Tibial artery (tissue), 4 donors: Measurements from ENCODE around the gene EPHB3.

Source experiments
- DNase-seq, 2 donors: peaks; one replicate each; pipeline ENCODE4 v3.0.0-alpha.2; 2019
- H3K27ac ChIP-seq, 2 donors: fragments of 200-600 bp; sonication (generic) in 1 of 2; 1 replicate in 1 of 2; 2 replicates in 1 of 2; pipeline ENCODE4 v1.5.1; 2018 to 2019; ENCODE audit warnings: mild to moderate bottlenecking in 1 of 2
- H3K27me3 ChIP-seq, 2 donors: fragments of 200-600 bp; sonication (generic) in 1 of 2; one replicate each; pipeline versions ENCODE4 v1.5.1 to v1.6.0; 2016 to 2019
- H3K36me3 ChIP-seq, 3 donors: fragments of 200-600 bp; sonication (generic) in 2 of 3; one replicate each; pipeline ENCODE4 v1.5.1; 2016 to 2019; ENCODE audit warnings: mild to moderate bottlenecking in 2 of 3
- H3K4me1 ChIP-seq, 4 donors: fragments of 200-600 bp; sonication (generic) in 2 of 4; 1 replicate in 3 of 4; 2 replicates in 1 of 4; pipeline ENCODE4 v1.5.1; 2016 to 2019
- H3K4me3 ChIP-seq, 2 donors: fragments of 200-600 bp; sonication (generic) in 1 of 2; 1 replicate in 1 of 2; 2 replicates in 1 of 2; pipeline ENCODE4 v1.5.1; 2018 to 2019; ENCODE audit warnings: mild to moderate bottlenecking in 2 of 2
- H3K9me3 ChIP-seq, 3 donors: fragments of 200-600 bp; sonication (generic) in 1 of 3; one replicate each; pipeline ENCODE4 v1.5.1; 2016 to 2019
- intact Hi-C: fragments of 100-400 bp; cut with DNase I; formaldehyde crosslinking; loops from one replicate; pipeline ENCODE4 v1.15.0; 2023; ENCODE audit warnings: low total_unique reads
- TF ChIP-seq, protein P1 (sequence below), 2 experiments: fragments of 200-600 bp in 1 of 2; fragments of 450-650 bp in 1 of 2; IDR thresholded peaks; one replicate each; pipeline ENCODE4 v1.5.1; 2017 to 2019; ENCODE audit warnings: antibody characterized with exemption in 2 of 2, mild to moderate bottlenecking in 1 of 2, moderate library complexity in 1 of 2

Gene EPHB3

DNA sequence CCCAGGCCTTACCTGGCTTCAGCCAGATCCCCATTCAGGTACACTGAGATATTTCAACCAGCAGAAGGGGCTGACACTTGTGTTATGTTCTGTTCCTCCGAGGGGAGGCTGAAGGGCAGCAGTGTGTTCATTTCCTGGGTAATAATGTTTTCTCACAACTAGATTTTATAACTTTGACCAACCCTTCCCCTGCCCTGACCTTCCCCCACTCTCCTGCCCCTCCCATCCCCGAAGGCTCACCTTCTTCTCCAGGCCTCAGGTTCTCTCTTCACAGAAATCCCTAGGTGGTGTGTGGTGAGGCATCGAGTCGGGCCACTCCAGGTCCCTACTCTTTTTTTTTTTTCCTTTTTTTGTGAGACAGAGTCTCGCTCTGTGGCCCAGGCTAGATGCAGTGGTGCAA, 34.6 kb downstream of the EPHB3 start:
- Histone ChIP-seq H3K9me3 (no peaks in the 10 kb centered on the region), H3K27ac (no peak overlapping the region), H3K4me1 (peaks cover 0 to 43% (median 0%) of the 10 kb centered on the region in 4 donors), H3K36me3 (no peaks in the 10 kb centered on the region), H3K4me3 (no peak overlapping the region), H3K27me3 (peaks cover 0 to 3% of the 10 kb centered on the region in 2 donors)
- no peak for DNase-seq
- TF ChIP-seq, protein P1, sequence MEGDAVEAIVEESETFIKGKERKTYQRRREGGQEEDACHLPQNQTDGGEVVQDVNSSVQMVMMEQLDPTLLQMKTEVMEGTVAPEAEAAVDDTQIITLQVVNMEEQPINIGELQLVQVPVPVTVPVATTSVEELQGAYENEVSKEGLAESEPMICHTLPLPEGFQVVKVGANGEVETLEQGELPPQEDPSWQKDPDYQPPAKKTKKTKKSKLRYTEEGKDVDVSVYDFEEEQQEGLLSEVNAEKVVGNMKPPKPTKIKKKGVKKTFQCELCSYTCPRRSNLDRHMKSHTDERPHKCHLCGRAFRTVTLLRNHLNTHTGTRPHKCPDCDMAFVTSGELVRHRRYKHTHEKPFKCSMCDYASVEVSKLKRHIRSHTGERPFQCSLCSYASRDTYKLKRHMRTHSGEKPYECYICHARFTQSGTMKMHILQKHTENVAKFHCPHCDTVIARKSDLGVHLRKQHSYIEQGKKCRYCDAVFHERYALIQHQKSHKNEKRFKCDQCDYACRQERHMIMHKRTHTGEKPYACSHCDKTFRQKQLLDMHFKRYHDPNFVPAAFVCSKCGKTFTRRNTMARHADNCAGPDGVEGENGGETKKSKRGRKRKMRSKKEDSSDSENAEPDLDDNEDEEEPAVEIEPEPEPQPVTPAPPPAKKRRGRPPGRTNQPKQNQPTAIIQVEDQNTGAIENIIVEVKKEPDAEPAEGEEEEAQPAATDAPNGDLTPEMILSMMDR (IDR thresholded peaks at IDR 0.05): no peak
- intact Hi-C loops: no loop called here

DNA sequence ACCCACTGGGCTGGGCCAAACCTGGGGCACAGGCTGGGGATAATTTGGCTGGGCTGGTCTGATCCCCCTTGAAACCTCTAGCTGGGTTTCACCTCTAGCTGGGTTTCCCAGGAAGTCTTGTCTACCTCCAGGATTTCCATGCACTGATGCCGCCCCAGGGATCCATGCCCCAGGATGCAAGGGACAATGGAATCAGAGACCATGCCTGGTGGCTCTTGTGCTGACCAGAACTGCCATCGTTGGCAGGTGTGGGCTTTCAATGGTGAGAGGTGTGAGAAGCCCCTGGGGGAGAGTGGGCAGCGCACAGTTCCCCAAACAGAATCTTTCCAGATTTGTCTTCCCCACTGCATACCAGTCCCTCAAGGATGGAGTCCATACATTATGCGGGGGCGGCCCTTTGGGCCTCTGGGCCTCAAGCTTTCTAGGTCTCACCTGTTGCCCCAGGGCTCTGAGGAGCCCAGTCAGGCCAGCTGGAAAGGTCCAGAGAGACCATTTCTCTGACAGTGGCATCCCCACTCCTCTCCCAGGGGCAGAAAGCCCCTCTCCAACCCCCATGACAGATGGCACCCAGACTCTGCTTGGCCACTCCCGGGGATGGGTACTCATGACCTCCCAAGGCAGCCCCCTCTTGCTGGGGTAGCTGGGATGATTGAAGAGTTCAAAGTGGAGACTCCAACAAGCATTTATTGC, 35.4 kb downstream of the EPHB3 start:
- H3K27ac ChIP-seq: no peak overlapping the region

DNA sequence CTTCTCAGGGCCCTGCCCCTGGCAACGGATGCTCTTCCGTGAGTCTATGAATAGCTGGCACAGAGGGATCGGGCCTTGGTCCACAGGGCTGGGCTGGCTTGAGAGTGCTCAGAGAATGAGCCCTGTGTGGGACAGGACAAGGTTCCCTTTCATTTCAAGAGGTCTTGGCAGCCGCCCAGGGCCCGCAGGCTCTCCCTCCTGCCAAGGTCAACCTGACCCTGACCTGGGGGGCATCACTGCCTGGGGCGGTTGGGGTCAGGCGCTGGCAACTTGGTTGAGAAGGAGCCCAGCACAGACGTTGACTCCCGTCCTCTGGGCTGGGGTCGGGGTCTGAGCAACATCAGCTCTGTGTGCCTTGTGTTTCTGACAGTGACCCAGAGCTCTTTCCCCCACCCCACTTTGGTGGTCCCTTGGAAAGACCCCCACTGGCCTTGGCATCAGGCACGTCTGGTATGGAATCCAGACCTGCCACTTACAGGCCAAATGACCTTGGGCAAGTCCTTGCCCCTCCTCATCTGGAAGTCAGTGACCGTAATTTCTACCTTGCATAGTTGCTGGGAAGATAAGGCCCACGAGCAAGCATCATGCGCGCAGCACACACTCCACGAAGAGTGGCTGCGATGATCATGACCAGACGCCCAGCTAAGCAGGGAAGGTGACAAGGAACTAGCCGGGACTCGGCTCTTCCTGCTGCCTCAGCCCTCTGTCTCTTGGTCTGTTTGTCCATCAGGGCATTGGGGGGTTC, 36.4 kb downstream of the EPHB3 start:
- no peak for DNase-seq
- TF ChIP-seq, protein P1 (IDR thresholded peaks at IDR 0.05): no peak

More for the DNA sequence above, 35.4 kb downstream of the EPHB3 start:
- TF ChIP-seq, protein P1 (IDR thresholded peaks at IDR 0.05): no peak
- peaks cover 0 to 11% of the 10 kb centered on the region in 2 donors for H3K27me3 ChIP-seq
- H3K4me3 ChIP-seq: no peak overlapping the region
- H3K9me3 ChIP-seq: no peaks in the 10 kb centered on the region
- H3K4me1 ChIP-seq: peaks cover 0 to 47% (median 4%) of the 10 kb centered on the region in 4 donors
- intact Hi-C loops: no loop called here
- no peak for DNase-seq
- H3K36me3 ChIP-seq: no peaks in the 10 kb centered on the region

DNA sequence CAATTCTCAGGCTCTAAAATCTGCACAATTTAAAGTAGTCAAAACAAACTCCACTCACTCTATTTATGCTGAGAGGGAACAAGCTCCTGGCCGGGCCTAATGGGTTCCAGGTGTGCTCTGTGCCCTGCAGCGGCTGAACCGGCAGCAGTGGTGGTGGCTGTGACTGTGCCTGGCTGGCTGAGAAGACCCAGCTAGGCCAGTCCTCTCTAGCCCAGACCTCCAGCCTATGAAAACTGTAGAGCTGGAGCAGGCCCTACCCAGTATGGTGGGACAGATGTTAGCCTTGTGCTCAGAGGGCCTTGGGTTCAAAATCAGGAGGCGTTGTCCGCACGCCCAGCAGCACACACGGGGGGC, 37.0 kb downstream of the EPHB3 start:
- Histone ChIP-seq H3K27ac (no peak overlapping the region), H3K4me1 (peaks cover 0 to 47% (median 15%) of the 10 kb centered on the region in 4 donors), H3K4me3 (no peak overlapping the region), H3K9me3 (no peaks in the 10 kb centered on the region), H3K36me3 (no peaks in the 10 kb centered on the region), H3K27me3 (peaks cover 0 to 15% of the 10 kb centered on the region in 2 donors)
- intact Hi-C loops: no loop called here
- TF ChIP-seq, protein P1 (IDR thresholded peaks at IDR 0.05): no peak
- DNase-seq: no peak

More for the DNA sequence above, 36.4 kb downstream of the EPHB3 start:
- no peaks in the 10 kb centered on the region for H3K36me3 ChIP-seq
- no peak overlapping the region for H3K27ac ChIP-seq
- H3K9me3 ChIP-seq: no peaks in the 10 kb centered on the region
- peaks cover 0 to 14% of the 10 kb centered on the region in 2 donors for H3K27me3 ChIP-seq
- H3K4me1 ChIP-seq: peaks cover 0 to 47% (median 9%) of the 10 kb centered on the region in 4 donors
- intact Hi-C loops: no loop called here
- no peak overlapping the region for H3K4me3 ChIP-seq

DNA sequence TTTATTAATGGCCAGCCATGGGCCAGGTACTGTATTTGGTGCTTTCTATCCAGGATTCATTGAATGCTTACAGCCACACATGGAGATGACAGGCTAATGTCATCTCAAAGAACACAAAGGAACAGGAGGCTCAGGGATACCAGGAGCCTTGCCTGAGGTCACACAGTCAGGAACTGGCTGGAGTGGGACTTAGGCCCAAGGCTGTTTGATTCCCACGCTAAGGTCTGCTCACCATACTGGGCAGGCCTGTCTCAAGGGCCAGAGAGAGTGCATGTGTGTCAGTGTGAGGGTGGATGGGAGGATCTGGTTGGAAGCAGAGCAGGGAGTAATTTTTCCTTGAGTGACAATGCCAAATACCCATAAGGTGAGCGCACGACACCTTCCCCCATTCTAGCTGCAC, 37.6 kb downstream of the EPHB3 start:
- TF ChIP-seq, protein P1 (IDR thresholded peaks at IDR 0.05): no peak
- Histone ChIP-seq H3K27ac (no peak overlapping the region), H3K9me3 (no peaks in the 10 kb centered on the region), H3K4me1 (peaks cover under 1 to 47% (median 20%) of the 10 kb centered on the region in 4 donors), H3K27me3 (peaks cover 0 to 21% of the 10 kb centered on the region in 2 donors), H3K4me3 (no peak overlapping the region), H3K36me3 (no peaks in the 10 kb centered on the region)
- intact Hi-C loops: no loop called here
- no peak for DNase-seq
